GM13976 (cell line): ENCODE measurements around the gene STARD4.

Experiments used
- DNase-seq: peaks from one replicate; pipeline ENCODE4 v3.0.0; 2012; ENCODE audit warnings: low spot score
- in situ Hi-C: fragments of 300-500 bp; cut with MboI; formaldehyde crosslinking; loops from one replicate; pipeline ENCODE4 v1.12.0; 2022; ENCODE audit warnings: low sequenced_read_pairs, mixed read lengths, inconsistent platforms; ENCODE audit not compliant: unreplicated experiment
- TF ChIP-seq, protein P1 (sequence below): IDR thresholded peaks from 2 replicates; pipeline ENCODE4 v1.5.1; 2012; ENCODE audit warnings: borderline replicate concordance, mild to moderate bottlenecking; ENCODE audit not compliant: insufficient read depth; ENCODE audit errors: extremely low read depth, missing control alignments, control extremely low read depth

STARD4 gene

DNA sequence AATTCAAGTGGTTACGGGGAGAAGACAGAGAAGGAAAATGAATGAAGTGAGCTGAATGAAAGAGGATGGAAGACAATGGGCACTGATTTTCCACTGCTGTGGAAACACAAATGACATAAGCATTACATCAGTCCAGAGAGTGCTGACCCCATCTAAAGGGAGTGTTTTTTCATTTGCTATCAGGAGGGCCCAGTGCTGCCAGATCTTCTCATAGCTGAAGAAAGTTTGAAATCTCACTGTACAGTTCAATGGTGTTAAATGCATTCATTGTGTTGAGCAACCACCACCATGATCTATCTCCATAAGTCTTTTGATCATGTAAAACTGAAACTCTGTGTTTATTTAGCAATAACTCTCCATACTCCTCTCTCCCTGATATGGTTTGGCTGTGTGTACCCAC, 41.5 kb upstream of the STARD4 start:
- in situ Hi-C loops, result no loop called here
- TF ChIP-seq, protein P1, sequence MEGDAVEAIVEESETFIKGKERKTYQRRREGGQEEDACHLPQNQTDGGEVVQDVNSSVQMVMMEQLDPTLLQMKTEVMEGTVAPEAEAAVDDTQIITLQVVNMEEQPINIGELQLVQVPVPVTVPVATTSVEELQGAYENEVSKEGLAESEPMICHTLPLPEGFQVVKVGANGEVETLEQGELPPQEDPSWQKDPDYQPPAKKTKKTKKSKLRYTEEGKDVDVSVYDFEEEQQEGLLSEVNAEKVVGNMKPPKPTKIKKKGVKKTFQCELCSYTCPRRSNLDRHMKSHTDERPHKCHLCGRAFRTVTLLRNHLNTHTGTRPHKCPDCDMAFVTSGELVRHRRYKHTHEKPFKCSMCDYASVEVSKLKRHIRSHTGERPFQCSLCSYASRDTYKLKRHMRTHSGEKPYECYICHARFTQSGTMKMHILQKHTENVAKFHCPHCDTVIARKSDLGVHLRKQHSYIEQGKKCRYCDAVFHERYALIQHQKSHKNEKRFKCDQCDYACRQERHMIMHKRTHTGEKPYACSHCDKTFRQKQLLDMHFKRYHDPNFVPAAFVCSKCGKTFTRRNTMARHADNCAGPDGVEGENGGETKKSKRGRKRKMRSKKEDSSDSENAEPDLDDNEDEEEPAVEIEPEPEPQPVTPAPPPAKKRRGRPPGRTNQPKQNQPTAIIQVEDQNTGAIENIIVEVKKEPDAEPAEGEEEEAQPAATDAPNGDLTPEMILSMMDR, result no peak
- DNase-seq, result no peak

DNA sequence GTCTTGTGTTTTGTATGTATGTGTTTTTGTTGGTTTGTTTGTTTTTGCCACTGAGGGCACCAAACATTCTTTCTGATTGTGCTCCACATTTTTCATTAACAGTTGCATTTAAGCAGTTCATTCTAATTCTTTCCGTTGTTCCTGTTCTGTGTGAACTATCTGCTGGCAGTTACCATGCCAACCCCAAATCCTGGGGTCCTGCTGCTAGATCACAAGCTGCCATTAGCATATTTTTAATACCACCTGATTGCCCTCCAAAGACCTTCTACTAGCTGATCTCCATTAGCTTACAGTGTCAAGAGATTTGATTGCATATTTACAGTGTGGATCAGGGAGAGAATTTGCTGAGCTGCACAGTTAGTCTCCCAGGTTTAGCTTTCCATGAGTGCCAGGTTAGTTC, 40.6 kb upstream of the STARD4 start:
- no peak for DNase-seq
- in situ Hi-C loops, result no loop called here
- TF ChIP-seq, protein P1, result no peak

DNA sequence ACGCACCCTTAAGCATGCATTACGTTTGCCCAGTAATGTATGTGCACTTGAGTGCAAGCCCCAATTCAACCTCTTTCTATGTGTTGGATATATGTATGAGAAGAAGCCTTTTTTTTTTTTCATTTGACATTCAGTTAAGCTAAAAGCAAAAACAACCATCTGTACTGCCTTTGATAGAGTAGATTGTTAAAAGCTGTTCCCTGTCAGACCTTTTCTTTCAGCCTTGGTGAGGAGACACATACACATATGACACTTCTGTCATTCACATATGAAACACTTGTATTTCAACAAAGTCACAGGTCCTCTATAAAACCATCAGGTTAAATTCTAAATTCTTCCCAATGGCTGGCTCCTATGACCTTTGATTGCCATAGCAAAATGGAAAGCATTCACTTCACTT, 40.2 kb upstream of the STARD4 start:
- TF ChIP-seq, protein P1, result no peak
- in situ Hi-C loops, result no loop called here
- no peak for DNase-seq

DNA sequence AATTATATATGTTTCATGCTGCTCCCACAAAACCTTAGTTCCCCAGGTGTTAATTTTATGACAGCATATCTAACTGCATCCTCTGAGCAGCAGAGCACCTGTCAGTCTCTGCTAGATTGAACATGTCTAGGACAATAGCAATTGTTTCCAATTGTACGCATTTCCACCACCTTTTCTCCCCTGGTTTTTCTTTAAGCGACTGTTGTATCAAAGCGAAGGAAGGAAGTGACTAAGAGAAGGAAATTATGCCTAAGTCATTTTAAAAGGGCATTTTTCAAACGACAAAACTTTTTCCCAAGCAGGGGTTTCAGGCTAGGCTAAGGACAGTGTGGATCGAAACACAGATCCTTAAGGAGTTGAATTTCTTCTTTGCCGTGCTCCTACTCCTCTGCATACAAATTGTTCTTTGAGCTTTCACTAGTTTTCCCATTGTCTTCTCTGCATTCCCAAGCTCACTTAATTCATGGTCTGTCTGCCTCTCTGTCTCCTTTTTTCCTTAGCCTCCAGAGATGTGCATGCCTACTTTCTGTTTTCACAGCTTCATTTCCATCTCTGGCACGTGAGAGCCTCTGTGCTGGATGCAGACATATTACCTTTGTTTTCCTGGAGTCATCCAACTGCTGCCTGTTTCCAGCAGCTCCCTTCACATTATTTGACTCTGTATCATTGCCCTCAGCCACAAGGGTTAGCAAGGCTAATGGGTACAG, 39.4 kb upstream of the STARD4 start:
- in situ Hi-C loops, result no loop called here
- TF ChIP-seq, protein P1, result no peak
- no peak for DNase-seq

DNA sequence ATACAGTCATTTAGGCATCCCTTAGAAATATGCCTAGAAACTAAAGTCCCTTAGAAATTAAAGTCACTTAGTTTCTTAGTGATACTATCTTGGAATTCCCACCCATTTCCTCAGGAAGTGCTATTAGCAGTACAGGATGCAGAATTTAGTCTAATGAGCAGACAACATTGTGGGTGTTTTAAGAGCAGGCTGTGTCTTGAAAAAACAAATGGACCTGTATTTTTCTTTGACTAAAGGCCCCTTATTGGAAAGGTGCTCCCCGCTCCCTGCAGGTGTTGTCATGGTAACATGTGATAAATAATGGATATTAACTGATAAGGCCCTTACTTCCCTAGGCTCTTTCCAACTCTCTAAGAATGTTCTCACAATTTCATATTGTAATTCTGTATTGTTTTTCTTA, 38.8 kb upstream of the STARD4 start:
- no peak for DNase-seq
- in situ Hi-C loops, result no loop called here
- TF ChIP-seq, protein P1, result no peak

DNA sequence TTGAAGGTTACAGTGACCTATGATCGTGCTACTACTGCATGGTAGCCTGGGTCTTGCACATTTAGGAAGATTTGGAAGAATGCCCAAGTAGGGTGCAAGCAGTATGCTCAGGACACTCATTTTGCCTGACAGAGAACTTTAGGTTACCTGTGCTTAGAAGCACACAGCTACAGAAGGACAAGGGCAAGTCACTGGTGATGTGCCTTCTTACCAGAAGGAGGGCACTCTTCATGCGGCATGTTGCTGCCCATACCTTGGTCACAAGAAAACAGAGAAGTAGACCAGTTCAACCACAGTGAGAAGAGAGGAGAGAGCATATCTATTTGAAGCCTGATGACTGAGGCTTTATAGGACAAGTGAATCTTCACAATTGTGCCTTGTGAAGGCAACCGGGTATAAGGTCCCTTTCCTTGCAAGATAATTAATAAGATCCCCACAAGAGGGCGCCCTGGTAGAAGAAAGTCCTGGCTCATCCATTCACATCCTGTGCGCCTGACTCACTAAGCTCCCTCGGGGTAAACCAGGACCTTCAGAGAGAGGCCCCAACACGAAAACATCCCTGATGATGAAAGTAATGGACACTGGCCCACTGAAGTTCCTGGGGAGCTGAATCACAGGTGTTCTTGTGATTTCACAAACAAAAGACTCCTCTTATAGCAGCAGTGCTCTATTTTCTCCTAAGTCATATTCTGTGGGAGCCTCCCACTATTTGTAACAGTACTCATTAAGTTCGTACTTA, 38.1 kb upstream of the STARD4 start:
- peak; percentile 47 for DNase-seq
- TF ChIP-seq, protein P1, result peak; percentile 51
- in situ Hi-C loops, result no loop called here
